ENCODE results near the gene AGXT.

AGXT gene

GRCh38 chr2:240914645-240915525, 46.3 kb downstream of the AGXT start:
- no peak for DNase-seq (ENCODE audit: low spot score)

GRCh38 chr2:240915526-240916341, 47.1 kb downstream of the AGXT start:
- DNase-seq (ENCODE audit: low spot score) = no peak

- peak; percentile 95 for DNase-seq (ENCODE audit: low spot score)
Measured at GRCh38 chr2:240916571-240917008, 48.0 kb downstream of the AGXT start.

GRCh38 chr2:240917009-240917683, 48.5 kb downstream of the AGXT start:
- DNase-seq (ENCODE audit: low spot score) = no peak

- no peak for DNase-seq (ENCODE audit: low spot score)
Measured at GRCh38 chr2:240917684-240918257, 49.1 kb downstream of the AGXT start.

- DNase-seq (ENCODE audit: low spot score) = no peak
Measured at GRCh38 chr2:240918258-240919091, 49.9 kb downstream of the AGXT start.

- DNase-seq (ENCODE audit: low spot score) = no peak
Measured at GRCh38 chr2:240919161-240919781, 50.6 kb downstream of the AGXT start.

GRCh38 chr2:240919786-240920782, 51.5 kb downstream of the AGXT start:
- DNase-seq (ENCODE audit: low spot score) = no peak

GRCh38 chr2:240920783-240921231, 52.2 kb downstream of the AGXT start:
- DNase-seq (ENCODE audit: low spot score) = no peak

GRCh38 chr2:240921311-240921994, 52.8 kb downstream of the AGXT start:
- peak; percentile 97 for DNase-seq (ENCODE audit: low spot score)

GRCh38 chr2:240921995-240922244, 53.3 kb downstream of the AGXT start:
- DNase-seq (ENCODE audit: low spot score) = no peak

GRCh38 chr2:240922245-240922981, 53.8 kb downstream of the AGXT start:
- no peak for DNase-seq (ENCODE audit: low spot score)

GRCh38 chr2:240922982-240923537, 54.4 kb downstream of the AGXT start:
- no peak for DNase-seq (ENCODE audit: low spot score)

GRCh38 chr2:240925191-240925567, 56.6 kb downstream of the AGXT start:
- DNase-seq (ENCODE audit: low spot score) = no peak

GRCh38 chr2:240925568-240926515, 57.2 kb downstream of the AGXT start:
- no peak for DNase-seq (ENCODE audit: low spot score)

GRCh38 chr2:240926516-240927389, 58.1 kb downstream of the AGXT start:
- no peak for DNase-seq (ENCODE audit: low spot score)

Data from AG20443 (cell line).